Sigmoid colon (tissue), 7 donors: ENCODE measurements around the gene MRPS27. TPM values are rescaled to one million over a fixed set of nuclear protein-coding genes. Genes with fewer than 3 reads are reported as not detected.

Experiments used
- DNase-seq: peaks from one replicate; pipeline ENCODE4 v3.0.0-alpha.2; 2019
- H3K27ac ChIP-seq, 4 donors: fragments of 200-600 bp; sonication (generic); one replicate each; pipeline ENCODE4 v1.5.1; 2016 to 2019; ENCODE audit warnings: mild to moderate bottlenecking in 1 of 4
- H3K27me3 ChIP-seq, 3 donors: fragments of 200-600 bp; sonication (generic); one replicate each; pipeline ENCODE4 v1.5.1; 2019; ENCODE audit warnings: mild to moderate bottlenecking in 1 of 3
- H3K36me3 ChIP-seq, 4 donors: fragments of 200-600 bp; sonication (generic); one replicate each; pipeline ENCODE4 v1.5.1; 2016 to 2019
- H3K4me1 ChIP-seq, 4 donors: fragments of 200-600 bp; sonication (generic); one replicate each; pipeline ENCODE4 v1.5.1; 2017 to 2019
- H3K4me3 ChIP-seq, 4 donors: fragments of 200-600 bp; sonication (generic); one replicate each; pipeline ENCODE4 v1.5.1; 2017 to 2019; ENCODE audit warnings: mild to moderate bottlenecking in 2 of 4, moderate library complexity in 1 of 4
- H3K9me3 ChIP-seq, 4 donors: fragments of 200-600 bp in 3 of 4; sonication (generic) in 3 of 4; one replicate each; pipeline versions ENCODE4 v1.5.1 to v1.6.1; 2013 to 2019
- EP300 ChIP-seq, 4 donors: sonication (generic); formaldehyde crosslinking; IDR thresholded peaks; one replicate each; pipeline ENCODE4 v1.6.1; 2017; ENCODE audit warnings: antibody characterized with exemption in 4 of 4
- POLR2A ChIP-seq, 2 donors: fragments of 450-650 bp; IDR thresholded peaks; one replicate each; pipeline ENCODE4 v1.6.1; 2016; ENCODE audit warnings: antibody characterized with exemption in 2 of 2, mild to moderate bottlenecking in 2 of 2, moderate library complexity in 2 of 2
- POLR2AphosphoS5 ChIP-seq, 4 donors: sonication (generic); formaldehyde crosslinking; IDR thresholded peaks; one replicate each; pipeline ENCODE4 v1.6.1; 2017; ENCODE audit warnings: antibody characterized with exemption in 4 of 4
- WGBS, 2 donors: extraction: QIAGEN DNeasy Blood & Tissue Kit; methylation state at CpG; one replicate each; pipeline ENCODE4 v1.1.7; 2013; 5-methylcytosine and 5-hydroxymethylcytosine counted together
- intact Hi-C: fragments of 100-400 bp; cut with DNase I; formaldehyde crosslinking; loops from one replicate; pipeline ENCODE4 v1.15.1; 2023
- polyA plus RNA-seq, 3 donors: library from polyadenylated mRNA; stranded (reverse); fragments of 200-250 nt; gene quantifications; one replicate each; pipeline ENCODE4 v1.2.3, GENCODE V29; 2013
- total RNA-seq, 4 donors: library from RNA; depleted of rRNA; stranded (reverse); fragments of >200 nt; gene quantifications; one replicate each; pipeline ENCODE4 v1.1.0, GENCODE V29; 2016
- TF ChIP-seq, protein P1 (sequence below), 4 experiments: fragments of 450-650 bp in 3 of 4; fragments of 200-600 bp in 1 of 4; IDR thresholded peaks; one replicate each; pipeline ENCODE4 v1.5.1; 2016 to 2019; ENCODE audit warnings: antibody characterized with exemption in 4 of 4, mild to moderate bottlenecking in 3 of 4, moderate library complexity in 2 of 4
- donor health status: healthy with polysubstance abuse.
- donor health status: Bipolar disorder and iron deficiency.
- donor health status: healthy.

The MRPS27 gene
- total and polyA plus RNA-seq, 7 donors = 23.1 to 64.0 (median 44.8) TPM

DNA sequence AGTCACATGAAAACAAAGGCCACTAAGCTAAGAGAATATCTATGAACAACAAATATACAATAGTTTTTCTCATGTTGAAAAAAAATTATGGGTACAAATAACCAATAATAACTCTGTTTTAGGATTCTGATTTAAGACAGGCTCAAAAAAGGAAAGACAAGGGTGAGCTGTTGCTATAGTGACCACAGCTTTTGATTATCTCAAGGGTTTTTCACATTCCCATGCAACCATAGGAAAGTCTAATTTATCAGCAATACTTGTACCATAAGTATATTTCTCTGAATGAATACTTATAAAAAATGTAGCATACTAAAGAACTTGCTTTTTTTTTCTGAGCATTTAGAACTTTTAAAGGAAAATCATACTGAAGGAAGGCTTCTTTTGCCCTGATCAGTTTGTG is 68.0 kb downstream of the MRPS27 start:
- H3K4me3 ChIP-seq = no peak overlapping the region
- H3K36me3 ChIP-seq = no peaks in the 10 kb centered on the region
- no peaks in the 10 kb centered on the region for H3K27me3 ChIP-seq
- peaks cover 0 to 46% (median 40%) of the 10 kb centered on the region in 4 donors for H3K4me1 ChIP-seq
- H3K9me3 ChIP-seq = no peaks in the 10 kb centered on the region
- TF ChIP-seq EP300 (IDR thresholded peaks at IDR 0.05) (no peak), POLR2AphosphoS5 (IDR thresholded peaks at IDR 0.05) (no peak), POLR2A (IDR thresholded peaks at IDR 0.05) (no peak)
- TF ChIP-seq, protein P1, sequence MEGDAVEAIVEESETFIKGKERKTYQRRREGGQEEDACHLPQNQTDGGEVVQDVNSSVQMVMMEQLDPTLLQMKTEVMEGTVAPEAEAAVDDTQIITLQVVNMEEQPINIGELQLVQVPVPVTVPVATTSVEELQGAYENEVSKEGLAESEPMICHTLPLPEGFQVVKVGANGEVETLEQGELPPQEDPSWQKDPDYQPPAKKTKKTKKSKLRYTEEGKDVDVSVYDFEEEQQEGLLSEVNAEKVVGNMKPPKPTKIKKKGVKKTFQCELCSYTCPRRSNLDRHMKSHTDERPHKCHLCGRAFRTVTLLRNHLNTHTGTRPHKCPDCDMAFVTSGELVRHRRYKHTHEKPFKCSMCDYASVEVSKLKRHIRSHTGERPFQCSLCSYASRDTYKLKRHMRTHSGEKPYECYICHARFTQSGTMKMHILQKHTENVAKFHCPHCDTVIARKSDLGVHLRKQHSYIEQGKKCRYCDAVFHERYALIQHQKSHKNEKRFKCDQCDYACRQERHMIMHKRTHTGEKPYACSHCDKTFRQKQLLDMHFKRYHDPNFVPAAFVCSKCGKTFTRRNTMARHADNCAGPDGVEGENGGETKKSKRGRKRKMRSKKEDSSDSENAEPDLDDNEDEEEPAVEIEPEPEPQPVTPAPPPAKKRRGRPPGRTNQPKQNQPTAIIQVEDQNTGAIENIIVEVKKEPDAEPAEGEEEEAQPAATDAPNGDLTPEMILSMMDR (IDR thresholded peaks at IDR 0.05) = no peak
- DNase-seq = no peak
- intact Hi-C loops = no loop called here
- peak overlapping the region in 1 of 4 donors; percentile 10 for H3K27ac ChIP-seq

DNA sequence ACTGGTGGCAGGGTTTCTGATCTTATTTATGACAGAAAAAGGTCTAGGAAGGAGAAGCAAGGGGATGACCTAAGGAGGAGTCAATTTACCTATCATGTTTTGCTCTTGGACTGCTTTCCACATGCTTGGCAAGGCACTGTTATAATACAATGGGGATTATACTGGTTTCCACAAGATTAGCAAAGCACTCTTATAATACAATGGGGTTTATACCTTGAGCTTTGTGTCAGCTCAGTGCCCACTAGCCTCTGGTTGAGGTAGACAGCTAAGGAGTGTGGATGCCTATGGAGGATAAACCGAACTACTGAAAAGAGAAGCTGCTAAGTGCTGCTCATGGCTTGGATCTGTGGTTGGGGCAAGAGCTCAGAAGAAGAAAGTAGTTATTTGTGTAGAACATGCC is 68.7 kb downstream of the MRPS27 start:
- 99% methylated on average over 1 of the region's 1 CpG for WGBS, 2 donors
- peaks cover 0 to 52% (median 46%) of the 10 kb centered on the region in 4 donors for H3K4me1 ChIP-seq
- H3K36me3 ChIP-seq = no peaks in the 10 kb centered on the region
- H3K4me3 ChIP-seq = no peak overlapping the region
- no peak for TF ChIP-seq POLR2AphosphoS5 (IDR thresholded peaks at IDR 0.05)
- TF ChIP-seq POLR2A (IDR thresholded peaks at IDR 0.05) = no peak
- TF ChIP-seq EP300 (IDR thresholded peaks at IDR 0.05) = no peak
- TF ChIP-seq, protein P1 (IDR thresholded peaks at IDR 0.05) = no peak
- intact Hi-C loops = no loop called here
- H3K9me3 ChIP-seq = no peaks in the 10 kb centered on the region
- no peaks in the 10 kb centered on the region for H3K27me3 ChIP-seq
- peak overlapping the region in 1 of 4 donors; percentile 41 for H3K27ac ChIP-seq
- no peak for DNase-seq

DNA sequence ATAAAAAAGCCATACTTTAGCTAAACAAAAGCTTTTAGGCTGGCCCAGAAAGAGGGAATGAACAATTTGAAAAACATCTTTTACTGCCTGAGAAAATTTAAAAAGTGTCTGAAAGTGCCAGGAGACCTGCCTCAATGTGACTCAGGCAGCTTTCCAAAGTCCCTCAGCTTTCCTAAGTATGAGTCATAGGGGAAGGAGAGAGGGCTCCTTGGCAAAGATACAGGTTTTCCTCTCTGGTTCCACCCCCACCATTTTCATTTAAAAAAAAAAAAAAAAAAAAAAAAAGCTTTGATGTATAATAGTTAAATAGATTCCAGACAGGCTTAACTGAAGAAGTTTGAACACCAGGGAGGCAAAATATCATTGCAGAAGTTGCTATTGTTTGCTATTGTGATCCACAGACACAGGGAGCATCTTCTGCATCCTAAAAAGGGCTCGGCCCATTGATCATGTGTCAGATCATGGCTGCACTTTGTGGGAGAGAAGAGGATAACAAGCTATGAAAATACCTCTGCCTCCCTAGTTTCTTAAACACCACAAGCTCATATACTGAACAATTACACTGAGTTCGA is 71.5 kb downstream of the MRPS27 start:
- Histone ChIP-seq H3K36me3 (no peaks in the 10 kb centered on the region), H3K4me1 (peaks cover 0 to 80% (median 72%) of the 10 kb centered on the region in 4 donors), H3K9me3 (no peaks in the 10 kb centered on the region), H3K27me3 (no peaks in the 10 kb centered on the region), H3K4me3 (no peak overlapping the region), H3K27ac (peak overlapping the region; percentile 72 to 83 (median 76))
- TF ChIP-seq POLR2A (IDR thresholded peaks at IDR 0.05) = no peak
- TF ChIP-seq POLR2AphosphoS5 (IDR thresholded peaks at IDR 0.05) = peak in 1 of 4 donors; percentile 46
- no peak for TF ChIP-seq EP300 (IDR thresholded peaks at IDR 0.05)
- intact Hi-C loops = loop anchor here (5.0 kb wide), 4 partner anchors 34 to 141 kb away; partner anchors contain the start of gene MAP1B
- 71 to 80% methylated on average over 2 of the region's 2 CpGs for WGBS, 2 donors
- DNase-seq = peak; percentile 75

DNA sequence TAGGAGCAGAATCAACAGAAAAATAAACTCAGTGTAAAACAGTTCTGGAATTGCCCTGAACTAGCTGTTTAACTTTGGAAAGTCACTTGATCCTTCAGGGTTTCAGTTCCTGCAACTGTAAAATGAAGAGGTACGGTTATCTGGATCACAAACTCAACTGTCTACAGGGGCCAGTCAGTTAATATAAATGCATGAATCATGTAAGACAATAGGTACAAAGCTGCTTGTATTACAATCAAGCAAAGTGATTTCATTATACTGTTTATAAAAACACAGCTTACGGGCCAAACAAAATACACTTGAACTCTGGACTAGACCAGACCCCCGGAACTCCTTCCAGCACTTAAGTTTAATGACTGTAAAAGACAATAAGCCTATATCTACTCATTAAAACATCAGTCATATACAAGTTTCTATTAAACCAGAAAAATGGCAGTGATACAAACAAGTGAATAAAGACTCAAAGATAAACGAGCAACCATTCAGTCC is 73.0 kb downstream of the MRPS27 start:
- intact Hi-C loops = loop anchor here (1.0 to 5.0 kb wide), 5 partner anchors 35 to 464 kb away; partner anchors contain the start of gene MAP1B
- no peaks in the 10 kb centered on the region for H3K27me3 ChIP-seq
- peak overlapping the region; percentile 72 to 83 (median 76) for H3K27ac ChIP-seq
- no peaks in the 10 kb centered on the region for H3K36me3 ChIP-seq
- H3K4me3 ChIP-seq = no peak overlapping the region
- WGBS, 2 donors = 16 to 50% methylated on average over 4 of the region's 4 CpGs
- H3K4me1 ChIP-seq = peaks cover 0 to 70% (median 60%) of the 10 kb centered on the region in 4 donors
- H3K9me3 ChIP-seq = no peaks in the 10 kb centered on the region
- TF ChIP-seq POLR2AphosphoS5 (IDR thresholded peaks at IDR 0.05) (peak in 2 of 4 donors; percentile 17 to 29), EP300 (IDR thresholded peaks at IDR 0.05) (no peak)
- DNase-seq = no peak

DNA sequence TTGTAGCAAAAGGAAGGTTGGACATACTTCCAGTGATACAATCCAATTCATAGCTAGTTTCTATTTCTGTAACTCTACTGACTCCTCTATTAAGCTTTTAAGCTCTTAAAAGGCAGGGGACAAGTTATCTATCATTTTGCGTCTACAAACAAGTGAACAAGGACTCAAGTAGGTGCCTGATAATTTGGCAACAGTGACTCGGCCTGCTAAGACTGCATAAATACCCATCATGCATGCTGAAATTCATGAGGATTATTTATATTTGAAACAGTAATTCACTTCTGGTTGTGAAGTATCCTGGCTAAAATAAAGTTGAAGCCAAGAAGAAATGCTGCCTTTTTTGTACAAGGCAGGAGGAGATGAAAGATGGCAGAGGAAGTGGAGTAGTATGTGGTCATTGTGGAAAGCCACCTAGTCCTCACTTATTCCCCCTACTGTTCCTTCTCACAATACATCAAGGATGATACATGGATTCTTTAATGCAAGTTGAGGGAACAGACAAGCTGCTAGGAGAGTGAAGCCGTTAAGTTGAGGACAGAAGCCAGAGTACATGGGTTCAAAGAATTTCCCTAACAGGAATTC is 74.0 kb downstream of the MRPS27 start:
- H3K9me3 ChIP-seq = no peaks in the 10 kb centered on the region
- H3K4me3 ChIP-seq = no peak overlapping the region
- H3K36me3 ChIP-seq = no peaks in the 10 kb centered on the region
- no peak for DNase-seq
- peaks cover 0 to 71% (median 57%) of the 10 kb centered on the region in 4 donors for H3K4me1 ChIP-seq
- TF ChIP-seq POLR2A (IDR thresholded peaks at IDR 0.05) (no peak), EP300 (IDR thresholded peaks at IDR 0.05) (peak in 2 of 4 donors; percentile 1 to 42), POLR2AphosphoS5 (IDR thresholded peaks at IDR 0.05) (peak; percentile 38 to 78 (median 60))
- TF ChIP-seq, protein P1 (IDR thresholded peaks at IDR 0.05) = no peak
- WGBS, 2 donors = 81 to 85% methylated on average over 3 of the region's 3 CpGs
- H3K27ac ChIP-seq = peak overlapping the region; percentile 72 to 83 (median 76)
- intact Hi-C loops = loop anchor here (1.0 to 5.0 kb wide), 5 partner anchors 36 to 463 kb away; partner anchors contain the start of gene MAP1B
- no peaks in the 10 kb centered on the region for H3K27me3 ChIP-seq
